ENCODE data around the gene ZFTA.
"Not testable (repeated sequence)": the region's sequence is repeated elsewhere in the genome, so short reads cannot be mapped to it uniquely, and the experiment has no call there.

Gene ZFTA

GRCh38 chr11:63768237-63769041, at the start of gene ZFTA:
Gene ZFTA, minus strand, starts transcription at chr11:63768775. Its CDS starts 153 bp downstream, at chr11:63768622.
- peak; percentile 9 for DNase-seq

GRCh38 chr11:63817758-63818498, 49.4 kb upstream of the ZFTA start:
- DNase-seq = no peak

GRCh38 chr11:63816732-63817131, 48.2 kb upstream of the ZFTA start:
- DNase-seq = no peak

GRCh38 chr11:63816166-63816565, 47.6 kb upstream of the ZFTA start:
- DNase-seq = no peak

GRCh38 chr11:63814383-63814736, 45.8 kb upstream of the ZFTA start:
- DNase-seq = no peak

GRCh38 chr11:63813563-63814382, 45.2 kb upstream of the ZFTA start:
- DNase-seq = no peak

- DNase-seq = peak; percentile 41
Measured at GRCh38 chr11:63813035-63813562, 44.5 kb upstream of the ZFTA start, which contains the start of gene SPINDOC. Gene SPINDOC, plus strand, starts transcription at chr11:63813456. Its CDS starts 231 bp downstream, at chr11:63813687.

GRCh38 chr11:63811522-63811921, 42.9 kb upstream of the ZFTA start:
- no peak for DNase-seq

- DNase-seq = not testable (repeated sequence)
Measured at GRCh38 chr11:63810383-63810782, 41.8 kb upstream of the ZFTA start.

GRCh38 chr11:63805844-63806415, 37.4 kb upstream of the ZFTA start:
- no peak for DNase-seq

- DNase-seq = no peak
Measured at GRCh38 chr11:63804259-63804658, 35.7 kb upstream of the ZFTA start.

- DNase-seq = peak; percentile 46
Measured at GRCh38 chr11:63802637-63803414, 34.3 kb upstream of the ZFTA start.

GRCh38 chr11:63800921-63801320, 32.3 kb upstream of the ZFTA start:
- DNase-seq = no peak

- DNase-seq = peak; percentile 23
Measured at GRCh38 chr11:63795066-63795465, 26.5 kb upstream of the ZFTA start.

GRCh38 chr11:63793161-63793560, 24.6 kb upstream of the ZFTA start:
- DNase-seq = no peak

GRCh38 chr11:63791495-63792167, 23.1 kb upstream of the ZFTA start:
- DNase-seq = peak; percentile 20

- DNase-seq = no peak
Measured at GRCh38 chr11:63785823-63786222, 17.2 kb upstream of the ZFTA start.

GRCh38 chr11:63783925-63784592, 15.5 kb upstream of the ZFTA start:
- no peak for DNase-seq

- DNase-seq = no peak
Measured at GRCh38 chr11:63782749-63783148, 14.2 kb upstream of the ZFTA start.

GRCh38 chr11:63779039-63779438, 10.5 kb upstream of the ZFTA start:
- DNase-seq = no peak

GRCh38 chr11:63775191-63775590, 6.6 kb upstream of the ZFTA start:
- no peak for DNase-seq

All from MV-4-11 (cell line).